22Rv1 (cell line): ENCODE measurements around the gene PKMYT1.

Source experiments
- H3K27ac ChIP-seq: fragments of 450-650 bp; 2 replicates; pipeline ENCODE4 v1.5.1; 2017
- CTCF ChIP-seq: fragments of 450-650 bp; IDR thresholded peaks from 2 replicates; pipeline ENCODE4 v1.5.1; 2017; ENCODE audit warnings: mild to moderate bottlenecking
- ZFX ChIP-seq: fragments of 450-650 bp; IDR thresholded peaks from 2 replicates; pipeline ENCODE4 v1.6.1; 2017; ENCODE audit warnings: antibody characterized with exemption, borderline replicate concordance

The PKMYT1 gene

GRCh38 chr16:2962334-2963073, 17.7 kb downstream of the PKMYT1 start:
- peak overlapping the region; percentile 99 for H3K27ac ChIP-seq
- TF ChIP-seq CTCF (no peak), ZFX (no peak)

- no peak overlapping the region for H3K27ac ChIP-seq
Measured at GRCh38 chr16:2960183-2961010, 19.8 kb downstream of the PKMYT1 start.

GRCh38 chr16:2959206-2959605, 21.0 kb downstream of the PKMYT1 start:
- no peak overlapping the region for H3K27ac ChIP-seq
- no peak for TF ChIP-seq ZFX
- TF ChIP-seq CTCF: no peak

More at GRCh38 chr16:2960183-2961010, 19.8 kb downstream of the PKMYT1 start:
- TF ChIP-seq ZFX: no peak
- no peak for TF ChIP-seq CTCF

- no peak overlapping the region for H3K27ac ChIP-seq
- TF ChIP-seq ZFX: no peak
- no peak for TF ChIP-seq CTCF
Measured at GRCh38 chr16:2956579-2956956, 23.7 kb downstream of the PKMYT1 start.

GRCh38 chr16:2955779-2956578, 24.3 kb downstream of the PKMYT1 start:
- TF ChIP-seq CTCF (no peak), ZFX (no peak)
- H3K27ac ChIP-seq: no peak overlapping the region

GRCh38 chr16:2955438-2955778, 24.8 kb downstream of the PKMYT1 start:
- H3K27ac ChIP-seq: no peak overlapping the region
- TF ChIP-seq ZFX (no peak), CTCF (no peak)
